Breast epithelium (tissue), 3 donors: ENCODE data around the gene WDR87.

Source experiments
- POLR2A ChIP-seq: fragments of 450-650 bp; IDR thresholded peaks from one replicate; pipeline ENCODE4 v1.6.1; 2016; ENCODE audit warnings: antibody characterized with exemption, mild to moderate bottlenecking, moderate library complexity
- POLR2AphosphoS5 ChIP-seq, 3 donors: sonication (generic); formaldehyde crosslinking; IDR thresholded peaks; one replicate each; pipeline ENCODE4 v1.6.1; 2017; ENCODE audit warnings: antibody characterized with exemption in 3 of 3
- TF ChIP-seq, protein P1 (sequence below), 3 donors: fragments of 450-650 bp; IDR thresholded peaks; one replicate each; pipeline ENCODE4 v1.5.1; 2016 to 2017; ENCODE audit warnings: antibody characterized with exemption in 3 of 3, mild to moderate bottlenecking in 3 of 3, moderate library complexity in 3 of 3

GRCh38 chr19:37886571-37886970 lies 19.8 kb downstream of the WDR87 start:
- TF ChIP-seq, protein P1, sequence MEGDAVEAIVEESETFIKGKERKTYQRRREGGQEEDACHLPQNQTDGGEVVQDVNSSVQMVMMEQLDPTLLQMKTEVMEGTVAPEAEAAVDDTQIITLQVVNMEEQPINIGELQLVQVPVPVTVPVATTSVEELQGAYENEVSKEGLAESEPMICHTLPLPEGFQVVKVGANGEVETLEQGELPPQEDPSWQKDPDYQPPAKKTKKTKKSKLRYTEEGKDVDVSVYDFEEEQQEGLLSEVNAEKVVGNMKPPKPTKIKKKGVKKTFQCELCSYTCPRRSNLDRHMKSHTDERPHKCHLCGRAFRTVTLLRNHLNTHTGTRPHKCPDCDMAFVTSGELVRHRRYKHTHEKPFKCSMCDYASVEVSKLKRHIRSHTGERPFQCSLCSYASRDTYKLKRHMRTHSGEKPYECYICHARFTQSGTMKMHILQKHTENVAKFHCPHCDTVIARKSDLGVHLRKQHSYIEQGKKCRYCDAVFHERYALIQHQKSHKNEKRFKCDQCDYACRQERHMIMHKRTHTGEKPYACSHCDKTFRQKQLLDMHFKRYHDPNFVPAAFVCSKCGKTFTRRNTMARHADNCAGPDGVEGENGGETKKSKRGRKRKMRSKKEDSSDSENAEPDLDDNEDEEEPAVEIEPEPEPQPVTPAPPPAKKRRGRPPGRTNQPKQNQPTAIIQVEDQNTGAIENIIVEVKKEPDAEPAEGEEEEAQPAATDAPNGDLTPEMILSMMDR (IDR thresholded peaks at IDR 0.05), result no peak
- TF ChIP-seq POLR2A, result no peak
- TF ChIP-seq POLR2AphosphoS5 (IDR thresholded peaks at IDR 0.05), result no peak
